GM19372 (cell line): ENCODE results near the gene RWDD2A.
A peak's percentile ranks its signal among the peaks of the same experiment; 100 is the strongest.
"Not testable (repeated sequence)": the region's sequence is repeated elsewhere in the genome, so short reads cannot be mapped to it uniquely, and the experiment has no call there.

Source experiments
- ATAC-seq: cut with Tn5 transposase; IDR thresholded peaks from one replicate; pipeline ENCODE4 v1.9.1; 2021; ENCODE audit warnings: mild to moderate bottlenecking, low read depth, moderate library complexity; ENCODE audit not compliant: unreplicated experiment

The RWDD2A gene

GRCh38 chr6:83192871-83193746 is at the start of gene RWDD2A, which contains the start of gene PGM3:
Gene RWDD2A (plus strand): TSS chr6:83193357. CDS start chr6:83194452, 1,095 bp downstream.
Gene PGM3 (minus strand): TSS chr6:83193265. CDS start chr6:83191012, 2,253 bp downstream.
- peak; percentile 97 for ATAC-seq

GRCh38 chr6:83151114-83151513 is 42.0 kb upstream of the RWDD2A start:
- no peak for ATAC-seq

- no peak for ATAC-seq
Measured at GRCh38 chr6:83152913-83153312, 40.2 kb upstream of the RWDD2A start.

- ATAC-seq: no peak
Measured at GRCh38 chr6:83153883-83154521, 39.2 kb upstream of the RWDD2A start.

GRCh38 chr6:83155794-83156193 is 37.4 kb upstream of the RWDD2A start:
- no peak for ATAC-seq

- no peak for ATAC-seq
Measured at GRCh38 chr6:83160167-83160566, 33.0 kb upstream of the RWDD2A start.

- ATAC-seq: no peak
Measured at GRCh38 chr6:83167726-83168278, 25.4 kb upstream of the RWDD2A start.

GRCh38 chr6:83168556-83168955 is 24.6 kb upstream of the RWDD2A start:
- ATAC-seq: no peak

- ATAC-seq: no peak
Measured at GRCh38 chr6:83169106-83169505, 24.1 kb upstream of the RWDD2A start.

GRCh38 chr6:83169511-83169910 is 23.6 kb upstream of the RWDD2A start:
- no peak for ATAC-seq

- ATAC-seq: no peak
Measured at GRCh38 chr6:83176246-83176645, 16.9 kb upstream of the RWDD2A start.

GRCh38 chr6:83180426-83180950 is 12.7 kb upstream of the RWDD2A start:
- no peak for ATAC-seq

- no peak for ATAC-seq
Measured at GRCh38 chr6:83182114-83182513, 11.0 kb upstream of the RWDD2A start.

- ATAC-seq: no peak
Measured at GRCh38 chr6:83183082-83183828, 9.9 kb upstream of the RWDD2A start.

- ATAC-seq: no peak
Measured at GRCh38 chr6:83185096-83185495, 8.1 kb upstream of the RWDD2A start.

- ATAC-seq: no peak
Measured at GRCh38 chr6:83188501-83188900, 4.7 kb upstream of the RWDD2A start.

- ATAC-seq: no peak
Measured at GRCh38 chr6:83190626-83191025, 2.5 kb upstream of the RWDD2A start.

GRCh38 chr6:83191974-83192373 is 1.2 kb upstream of the RWDD2A start:
- not testable (repeated sequence) for ATAC-seq

- no peak for ATAC-seq
Measured at GRCh38 chr6:83192456-83192855, 701 bp upstream of the RWDD2A start.

GRCh38 chr6:83193747-83194566 is 800 bp downstream of the RWDD2A start:
- peak; percentile 17 for ATAC-seq
